Astrocyte (in vitro differentiated cells and primary cell): ENCODE results near the gene TBX6. TPM values are rescaled to one million over a fixed set of nuclear protein-coding genes. Genes with fewer than 3 reads are reported as not detected.

Experiments
- DNase-seq: peaks from one replicate; pipeline ENCODE4 v3.0.0-alpha.2; 2010; ENCODE audit warnings: low read depth
- FAIRE-seq: peaks from 2 replicates; lab custom pipeline; 2011; peaks lifted over from hg19 to GRCh38; lab: Jason Lieb, UNC
- H2AFZ ChIP-seq: 2 replicates; pipeline ENCODE4 v1.6.0; 2012; ENCODE audit warnings: low read depth, low read length, inconsistent platforms
- H3K27ac ChIP-seq: 2 replicates; pipeline ENCODE4 v1.5.1; 2011; ENCODE audit warnings: low read depth, low read length, inconsistent platforms
- H3K27me3 ChIP-seq: 2 replicates; pipeline ENCODE4 v1.6.0; 2011; ENCODE audit warnings: low read length, inconsistent platforms; ENCODE audit not compliant: insufficient read depth
- H3K36me3 ChIP-seq: 2 replicates; pipeline ENCODE4 v1.5.1; 2011; ENCODE audit warnings: low read length, inconsistent platforms; ENCODE audit not compliant: insufficient read depth
- H3K4me1 ChIP-seq: 2 replicates; pipeline ENCODE4 v1.5.1; 2011; ENCODE audit warnings: low read length, inconsistent platforms; ENCODE audit not compliant: insufficient read depth
- H3K4me2 ChIP-seq: 2 replicates; pipeline ENCODE4 v1.6.0; 2012; ENCODE audit warnings: low read length, inconsistent platforms
- H3K4me3 ChIP-seq: 2 replicates; pipeline ENCODE4 v1.5.1; 2011; ENCODE audit warnings: low read depth, mild to moderate bottlenecking, low read length, inconsistent platforms; ENCODE audit not compliant: insufficient read depth
- H3K79me2 ChIP-seq: 2 replicates; pipeline ENCODE4 v1.6.0; 2012; ENCODE audit warnings: mild to moderate bottlenecking, low read length, inconsistent platforms; ENCODE audit not compliant: insufficient read depth
- H3K9ac ChIP-seq: 2 replicates; pipeline ENCODE4 v1.6.0; 2012; ENCODE audit warnings: mild to moderate bottlenecking, low read length, inconsistent platforms
- H3K9me3 ChIP-seq: 2 replicates; pipeline ENCODE4 v1.5.1; 2012; ENCODE audit warnings: low read depth, mild to moderate bottlenecking, low read length, inconsistent platforms; ENCODE audit not compliant: insufficient read depth
- H4K20me1 ChIP-seq: 2 replicates; pipeline ENCODE4 v1.6.0; 2012; ENCODE audit warnings: low read length, inconsistent platforms; ENCODE audit not compliant: insufficient read depth
- H3K27ac Mint-ChIP-seq: one replicate; pipeline ENCODE4 v1.8.0; 2021; ENCODE audit warnings: mild to moderate bottlenecking, mixed read lengths; ENCODE audit not compliant: unreplicated experiment
- H3K27me3 Mint-ChIP-seq: one replicate; pipeline ENCODE4 v1.8.0; 2021; ENCODE audit warnings: low read depth, mixed read lengths; ENCODE audit not compliant: unreplicated experiment
- H3K36me3 Mint-ChIP-seq: one replicate; pipeline ENCODE4 v1.8.0; 2021; ENCODE audit warnings: low read depth, mixed read lengths; ENCODE audit not compliant: unreplicated experiment
- H3K4me1 Mint-ChIP-seq: one replicate; pipeline ENCODE4 v1.8.0; 2021; ENCODE audit warnings: low read depth, mixed read lengths; ENCODE audit not compliant: unreplicated experiment
- H3K4me3 Mint-ChIP-seq: one replicate; pipeline ENCODE4 v1.8.0; 2021; ENCODE audit warnings: mild to moderate bottlenecking, moderate library complexity, mixed read lengths; ENCODE audit not compliant: unreplicated experiment
- H3K9me3 Mint-ChIP-seq: one replicate; pipeline ENCODE4 v1.8.0; 2021; ENCODE audit warnings: mild to moderate bottlenecking, mixed read lengths; ENCODE audit not compliant: unreplicated experiment
- EZH2 ChIP-seq: IDR thresholded peaks from 2 replicates; pipeline ENCODE4 v1.6.1; 2012; ENCODE audit warnings: mild to moderate bottlenecking, low read length, inconsistent platforms; ENCODE audit not compliant: insufficient read depth
- total RNA-seq: library from RNA; stranded (reverse); gene quantifications from 2 replicates; pipeline ENCODE4 v1.2.1, GENCODE V29; 2021
- TF ChIP-seq, protein P1 (sequence below): IDR thresholded peaks from 2 replicates; pipeline ENCODE4 v1.5.1; 2011; ENCODE audit warnings: low read depth, mild to moderate bottlenecking, inconsistent platforms, low read length, moderate library complexity; ENCODE audit not compliant: insufficient read depth

The TBX6 gene
- total RNA-seq, 1 donor from 2014 or later: 0.27 TPM

DNA sequence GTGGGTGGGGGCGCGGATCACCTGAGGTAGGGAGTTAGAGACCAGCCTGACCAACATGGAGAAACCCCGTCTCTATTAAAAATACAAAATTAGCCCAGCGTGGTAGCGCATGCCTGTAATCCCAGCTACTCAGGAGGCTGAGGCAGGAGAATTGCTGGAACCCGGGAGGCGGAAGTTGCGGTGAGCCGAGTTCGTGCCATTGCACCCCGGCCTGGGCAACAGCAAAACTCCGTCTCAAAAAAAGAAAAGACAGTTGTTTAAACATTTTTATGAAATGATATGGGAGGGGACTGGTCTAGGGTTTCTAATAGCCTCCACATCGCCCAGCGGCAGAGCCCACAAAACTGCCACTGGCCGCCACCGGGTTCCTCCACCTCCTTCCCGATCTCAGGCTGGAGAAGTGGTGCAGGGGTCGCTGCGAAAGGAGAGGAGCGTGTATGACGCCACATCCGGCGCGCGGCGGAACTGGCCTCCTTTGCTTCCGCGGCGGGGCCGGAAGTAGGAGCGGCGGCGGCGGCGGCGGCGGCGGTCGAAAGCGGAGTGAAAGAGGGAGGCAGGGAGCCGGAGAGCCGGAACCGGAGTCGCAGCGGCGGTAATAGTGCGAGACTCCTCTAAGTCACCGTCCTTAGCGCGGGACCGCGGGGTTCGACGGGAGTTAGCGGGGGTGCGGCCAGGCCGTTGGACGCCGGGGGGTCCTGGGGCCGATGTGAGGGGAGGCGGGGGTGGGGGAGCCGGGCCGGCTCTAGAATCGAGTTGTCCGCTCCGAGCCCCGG, 16.0 kb downstream of the TBX6 start, which contains the start of gene PPP4C:
TSS of gene PPP4C (plus strand) at position 492 of the 773 bp plus-strand sequence. CDS start 384 bp downstream, outside the sequence.
- Histone ChIP-seq H2AFZ (peak within 1 kb of the TSS; percentile 61), H3K36me3 (peaks cover 29% of the 10 kb centered on the region), H4K20me1 (peaks cover 59% of the 10 kb centered on the region), H3K4me1 (peaks cover 26% of the 10 kb centered on the region), H3K79me2 (peaks cover 64% of the 10 kb centered on the region), H3K27me3 (no peaks in the 10 kb centered on the region), H3K4me3 (peak within 1 kb of the TSS; percentile 97), H3K9ac (peak within 1 kb of the TSS; percentile 96), H3K4me2 (peak within 1 kb of the TSS; percentile 96), H3K9me3 (no peaks in the 10 kb centered on the region), H3K27ac (peak within 1 kb of the TSS; percentile 81)
- Mint-ChIP-seq H3K27me3 (no peaks in the 10 kb centered on the region), H3K27ac (peak within 1 kb of the TSS; percentile 97), H3K4me1 (peaks cover 32% of the 10 kb centered on the region), H3K36me3 (peaks cover 19% of the 10 kb centered on the region), H3K9me3 (no peaks in the 10 kb centered on the region), H3K4me3 (peak within 1 kb of the TSS; percentile 96)
- DNase-seq: peak; percentile 79
- TF ChIP-seq, protein P1, sequence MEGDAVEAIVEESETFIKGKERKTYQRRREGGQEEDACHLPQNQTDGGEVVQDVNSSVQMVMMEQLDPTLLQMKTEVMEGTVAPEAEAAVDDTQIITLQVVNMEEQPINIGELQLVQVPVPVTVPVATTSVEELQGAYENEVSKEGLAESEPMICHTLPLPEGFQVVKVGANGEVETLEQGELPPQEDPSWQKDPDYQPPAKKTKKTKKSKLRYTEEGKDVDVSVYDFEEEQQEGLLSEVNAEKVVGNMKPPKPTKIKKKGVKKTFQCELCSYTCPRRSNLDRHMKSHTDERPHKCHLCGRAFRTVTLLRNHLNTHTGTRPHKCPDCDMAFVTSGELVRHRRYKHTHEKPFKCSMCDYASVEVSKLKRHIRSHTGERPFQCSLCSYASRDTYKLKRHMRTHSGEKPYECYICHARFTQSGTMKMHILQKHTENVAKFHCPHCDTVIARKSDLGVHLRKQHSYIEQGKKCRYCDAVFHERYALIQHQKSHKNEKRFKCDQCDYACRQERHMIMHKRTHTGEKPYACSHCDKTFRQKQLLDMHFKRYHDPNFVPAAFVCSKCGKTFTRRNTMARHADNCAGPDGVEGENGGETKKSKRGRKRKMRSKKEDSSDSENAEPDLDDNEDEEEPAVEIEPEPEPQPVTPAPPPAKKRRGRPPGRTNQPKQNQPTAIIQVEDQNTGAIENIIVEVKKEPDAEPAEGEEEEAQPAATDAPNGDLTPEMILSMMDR: no peak
- no peak for TF ChIP-seq EZH2
- FAIRE-seq: no peak

- H3K4me2 ChIP-seq: peak overlapping the region; percentile 78
- H3K27ac Mint-ChIP-seq: no peak overlapping the region
Measured at GRCh38 chr16:30070490-30070889, 21.2 kb downstream of the TBX6 start.

More at GRCh38 chr16:30070490-30070889, 21.2 kb downstream of the TBX6 start:
- H3K27ac ChIP-seq: peak overlapping the region; percentile 18
- TF ChIP-seq, protein P1: no peak
- TF ChIP-seq EZH2: no peak
- H3K36me3 Mint-ChIP-seq: peaks cover 40% of the 10 kb centered on the region
- peaks cover 39% of the 10 kb centered on the region for H3K36me3 ChIP-seq
- H3K4me1 Mint-ChIP-seq: peaks cover 40% of the 10 kb centered on the region
- H3K27me3 ChIP-seq: no peaks in the 10 kb centered on the region
- no peak overlapping the region for H3K4me3 ChIP-seq
- no peaks in the 10 kb centered on the region for H3K27me3 Mint-ChIP-seq
- peak overlapping the region; percentile 41 for H3K9ac ChIP-seq
- no peaks in the 10 kb centered on the region for H3K9me3 Mint-ChIP-seq
- DNase-seq (no peak), FAIRE-seq (no peak)
- H2AFZ ChIP-seq: no peak overlapping the region
- H3K4me3 Mint-ChIP-seq: peak overlapping the region; percentile 98
- peaks cover 42% of the 10 kb centered on the region for H3K4me1 ChIP-seq
- H3K79me2 ChIP-seq: peaks cover 64% of the 10 kb centered on the region
- no peaks in the 10 kb centered on the region for H3K9me3 ChIP-seq
- peaks cover 63% of the 10 kb centered on the region for H4K20me1 ChIP-seq
